ENCODE measurements around the gene AQP12A. TPM values are rescaled to one million over a fixed set of nuclear protein-coding genes. Genes with fewer than 3 reads are reported as not detected.

Gene AQP12A
- polyA plus RNA-seq, 1 experiment = not detected

DNA sequence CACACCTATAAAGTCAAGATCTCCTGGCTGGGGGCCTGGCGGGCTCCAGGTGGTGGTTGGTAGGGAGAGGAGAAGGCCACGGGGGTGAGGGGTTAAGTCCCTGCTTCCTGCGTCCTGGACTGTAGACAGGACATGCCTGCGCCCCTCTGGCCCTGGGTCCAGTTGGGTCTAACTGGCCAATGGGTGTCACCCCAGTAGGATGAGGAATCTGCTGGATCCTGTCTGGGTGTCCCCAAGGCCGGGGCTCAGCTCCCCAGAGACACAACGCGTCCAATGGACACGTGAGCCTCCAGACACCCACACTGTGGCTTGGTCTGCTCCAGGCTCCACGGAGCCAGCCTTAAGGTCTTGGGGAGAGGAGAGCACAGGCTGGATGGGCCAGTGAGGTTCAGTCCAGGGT lies 19.6 kb downstream of the AQP12A start:
- ChIA-PET CTCF (no interaction called here), POLR2A (no interaction called here)
- Histone ChIP-seq H3K4me3 (ENCODE audit: low read depth, low read length) (no peak overlapping the region), H3K27me3 (ENCODE audit: control insufficient read depth, insufficient read depth, low read length) (peaks cover 9% of the 10 kb centered on the region), H3K36me3 (ENCODE audit: control insufficient read depth, insufficient read depth, low read length) (no peaks in the 10 kb centered on the region)
- no peak for DNase-seq (ENCODE audit: low read depth)
- TF ChIP-seq, protein P1, sequence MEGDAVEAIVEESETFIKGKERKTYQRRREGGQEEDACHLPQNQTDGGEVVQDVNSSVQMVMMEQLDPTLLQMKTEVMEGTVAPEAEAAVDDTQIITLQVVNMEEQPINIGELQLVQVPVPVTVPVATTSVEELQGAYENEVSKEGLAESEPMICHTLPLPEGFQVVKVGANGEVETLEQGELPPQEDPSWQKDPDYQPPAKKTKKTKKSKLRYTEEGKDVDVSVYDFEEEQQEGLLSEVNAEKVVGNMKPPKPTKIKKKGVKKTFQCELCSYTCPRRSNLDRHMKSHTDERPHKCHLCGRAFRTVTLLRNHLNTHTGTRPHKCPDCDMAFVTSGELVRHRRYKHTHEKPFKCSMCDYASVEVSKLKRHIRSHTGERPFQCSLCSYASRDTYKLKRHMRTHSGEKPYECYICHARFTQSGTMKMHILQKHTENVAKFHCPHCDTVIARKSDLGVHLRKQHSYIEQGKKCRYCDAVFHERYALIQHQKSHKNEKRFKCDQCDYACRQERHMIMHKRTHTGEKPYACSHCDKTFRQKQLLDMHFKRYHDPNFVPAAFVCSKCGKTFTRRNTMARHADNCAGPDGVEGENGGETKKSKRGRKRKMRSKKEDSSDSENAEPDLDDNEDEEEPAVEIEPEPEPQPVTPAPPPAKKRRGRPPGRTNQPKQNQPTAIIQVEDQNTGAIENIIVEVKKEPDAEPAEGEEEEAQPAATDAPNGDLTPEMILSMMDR (IDR thresholded peaks at IDR 0.05; ENCODE audit: insufficient read depth, low read depth, low read length) = no peak

DNA sequence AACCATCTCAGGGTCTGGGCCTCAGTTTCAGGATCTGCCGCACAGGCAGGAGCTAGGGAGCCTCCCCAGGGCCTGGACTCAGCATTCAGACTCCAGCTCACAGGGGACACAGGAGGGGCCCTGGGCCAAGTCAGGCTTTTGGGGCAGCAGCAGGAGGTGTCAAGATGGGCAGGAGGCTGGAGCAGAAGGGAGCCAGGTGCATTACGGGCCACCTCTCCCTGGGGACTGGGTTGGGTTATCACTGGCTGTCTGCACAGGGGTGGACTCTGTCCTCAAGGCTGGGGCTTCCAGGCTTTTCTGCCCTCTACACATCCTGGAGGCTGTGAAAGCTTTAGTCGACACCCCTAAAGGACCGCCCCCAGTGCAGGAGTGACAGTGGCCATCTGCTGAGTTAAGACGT lies 20.0 kb downstream of the AQP12A start:
- ChIA-PET CTCF (no interaction called here), POLR2A (no interaction called here)
- TF ChIP-seq, protein P1 (IDR thresholded peaks at IDR 0.05; ENCODE audit: insufficient read depth, low read depth, low read length) = no peak
- Histone ChIP-seq H3K27me3 (ENCODE audit: control insufficient read depth, insufficient read depth, low read length) (peaks cover 7% of the 10 kb centered on the region), H3K4me3 (ENCODE audit: low read depth, low read length) (no peak overlapping the region), H3K36me3 (ENCODE audit: control insufficient read depth, insufficient read depth, low read length) (no peaks in the 10 kb centered on the region)
- no peak for DNase-seq (ENCODE audit: low read depth)

- CTCF ChIA-PET = no interaction called here
These were observed 20.5 kb downstream of the AQP12A start for GRCh38 chr2:240712121-240712520.

GRCh38 chr2:240713071-240713927 lies 21.6 kb downstream of the AQP12A start:
- CTCF ChIA-PET = no interaction called here
- TF ChIP-seq, protein P1 (IDR thresholded peaks at IDR 0.05; ENCODE audit: insufficient read depth, low read depth, low read length) = no peak
- no peak overlapping the region for H3K4me3 ChIP-seq (ENCODE audit: low read depth, low read length)
- H3K27me3 ChIP-seq (ENCODE audit: control insufficient read depth, insufficient read depth, low read length) = peaks cover 3% of the 10 kb centered on the region
- DNase-seq (ENCODE audit: low read depth) = no peak
- H3K36me3 ChIP-seq (ENCODE audit: control insufficient read depth, insufficient read depth, low read length) = no peaks in the 10 kb centered on the region
- POLR2A ChIA-PET = no interaction called here

More at GRCh38 chr2:240712121-240712520, 20.5 kb downstream of the AQP12A start:
- TF ChIP-seq, protein P1 (IDR thresholded peaks at IDR 0.05; ENCODE audit: insufficient read depth, low read depth, low read length) = no peak
- Histone ChIP-seq H3K4me3 (ENCODE audit: low read depth, low read length) (no peak overlapping the region), H3K27me3 (ENCODE audit: control insufficient read depth, insufficient read depth, low read length) (peaks cover 7% of the 10 kb centered on the region), H3K36me3 (ENCODE audit: control insufficient read depth, insufficient read depth, low read length) (no peaks in the 10 kb centered on the region)
- POLR2A ChIA-PET = no interaction called here
- DNase-seq (ENCODE audit: low read depth) = no peak

DNA sequence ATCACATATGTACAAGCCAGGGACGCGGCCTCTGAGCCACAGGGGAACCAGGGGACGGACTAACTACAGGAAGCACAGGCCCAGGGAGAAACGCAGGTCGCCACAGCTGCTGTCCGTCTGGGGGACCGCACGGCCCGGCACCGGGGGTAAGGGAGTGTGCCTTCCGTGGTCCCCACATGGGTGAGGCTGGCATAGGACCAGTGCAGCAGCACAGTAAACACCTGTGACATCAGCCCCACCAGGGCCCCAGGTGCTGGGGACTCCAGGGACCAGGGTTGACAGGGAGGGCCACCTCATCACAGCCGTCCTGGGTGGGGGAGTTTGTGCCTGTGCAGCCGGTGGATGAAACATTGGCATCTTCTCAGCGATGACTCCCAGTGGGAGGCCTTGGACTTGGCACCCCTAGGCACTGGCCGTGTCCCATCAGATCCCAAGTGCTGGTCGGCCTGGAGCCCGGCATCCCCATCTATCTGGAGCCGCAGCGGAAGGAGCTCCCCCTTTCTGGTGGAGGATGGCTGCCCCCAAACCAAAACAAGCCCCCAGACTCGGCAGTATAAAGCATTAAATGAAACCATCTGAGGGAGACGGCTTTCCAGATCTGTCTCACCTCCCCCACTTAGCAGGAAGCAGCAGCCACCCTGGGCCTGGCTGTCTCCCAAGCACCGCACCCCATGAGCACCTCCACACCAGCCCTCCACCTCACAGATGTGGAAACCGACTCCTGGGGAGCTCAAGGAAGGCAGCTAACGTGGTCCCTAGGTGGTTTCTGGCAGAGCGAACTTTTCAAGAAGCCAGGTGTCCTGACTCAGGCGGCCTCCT lies 22.5 kb downstream of the AQP12A start:
- Histone ChIP-seq H3K36me3 (ENCODE audit: control insufficient read depth, insufficient read depth, low read length) (no peaks in the 10 kb centered on the region), H3K27me3 (ENCODE audit: control insufficient read depth, insufficient read depth, low read length) (no peaks in the 10 kb centered on the region; the same call in none of the 2 replicates), H3K4me3 (ENCODE audit: low read depth, low read length) (no peak overlapping the region)
- ChIA-PET CTCF (no interaction called here), POLR2A (no interaction called here)
- TF ChIP-seq, protein P1 (IDR thresholded peaks at IDR 0.05; ENCODE audit: insufficient read depth, low read depth, low read length) = no peak
- no peak for DNase-seq (ENCODE audit: low read depth)

Data from BJ (cell line).